ENCODE data around the gene ELMO1. TPM values are rescaled to one million over a fixed set of nuclear protein-coding genes. Genes with fewer than 3 reads are reported as not detected.
A peak's percentile ranks its signal among the peaks of the same experiment; 100 is the strongest.

The ELMO1 gene
- total RNA-seq, 1 experiment from 2014 or later = not detected

GRCh38 chr7:36871863-36872262, 576.8 kb downstream of the ELMO1 start:
- Histone ChIP-seq H3K4me3 (ENCODE audit: low read depth, low read length, poor library complexity, severe bottlenecking) (no peak overlapping the region), H3K27ac (ENCODE audit: low read depth, low read length, poor library complexity, severe bottlenecking) (no peak overlapping the region), H3K4me1 (ENCODE audit: insufficient read depth, low read length, poor library complexity, severe bottlenecking) (no peaks in the 10 kb centered on the region), H3K27me3 (replicated peaks; ENCODE audit: insufficient read depth, low read depth, low read length, poor library complexity) (no peaks in the 10 kb centered on the region), H3K36me3 (ENCODE audit: insufficient read depth, low read length, poor library complexity, severe bottlenecking) (no peaks in the 10 kb centered on the region), H3K9me3 (ENCODE audit: low read depth, low read length, poor library complexity, severe bottlenecking) (no peaks in the 10 kb centered on the region)
- CTCF ChIA-PET = no interaction called here
- intact Hi-C loops (cut with micrococcal nuclease; ENCODE audit: unreplicated experiment) = no loop called here
- POLR2A ChIA-PET (ENCODE audit: low non-redundant PET) = no interaction called here
- peak; percentile 14 for DNase-seq (ENCODE audit: low spot score)
- TF ChIP-seq EZH2 (IDR thresholded peaks at IDR 0.05; ENCODE audit: borderline replicate concordance, low read depth, low read length, poor library complexity, severe bottlenecking) (no peak), CTCF (conservative IDR thresholded peaks at IDR 0.05; ENCODE audit: low read depth, low read length) (no peak)
- no TSS peak for BruUV-seq (replicated peaks)

- no peak for TF ChIP-seq EZH2 (IDR thresholded peaks at IDR 0.05; ENCODE audit: borderline replicate concordance, low read depth, low read length, poor library complexity, severe bottlenecking)
- TF ChIP-seq CTCF (conservative IDR thresholded peaks at IDR 0.05; ENCODE audit: low read depth, low read length) = no peak
- H3K4me1 ChIP-seq (ENCODE audit: insufficient read depth, low read length, poor library complexity, severe bottlenecking) = no peaks in the 10 kb centered on the region
- H3K36me3 ChIP-seq (ENCODE audit: insufficient read depth, low read length, poor library complexity, severe bottlenecking) = no peaks in the 10 kb centered on the region
- intact Hi-C loops (cut with micrococcal nuclease; ENCODE audit: unreplicated experiment) = no loop called here
- CTCF ChIA-PET = no interaction called here
- no peak for DNase-seq (ENCODE audit: low spot score)
- H3K4me3 ChIP-seq (ENCODE audit: low read depth, low read length, poor library complexity, severe bottlenecking) = no peak overlapping the region
- no peaks in the 10 kb centered on the region for H3K9me3 ChIP-seq (ENCODE audit: low read depth, low read length, poor library complexity, severe bottlenecking)
- no TSS peak for BruUV-seq (replicated peaks)
- H3K27me3 ChIP-seq (replicated peaks; ENCODE audit: insufficient read depth, low read depth, low read length, poor library complexity) = no peaks in the 10 kb centered on the region
- POLR2A ChIA-PET (ENCODE audit: low non-redundant PET) = no interaction called here
- no peak overlapping the region for H3K27ac ChIP-seq (ENCODE audit: low read depth, low read length, poor library complexity, severe bottlenecking)
These were observed 577.3 kb downstream of the ELMO1 start for GRCh38 chr7:36871355-36871738.

GRCh38 chr7:36870625-36871354, 577.9 kb downstream of the ELMO1 start:
- H3K4me3 ChIP-seq (ENCODE audit: low read depth, low read length, poor library complexity, severe bottlenecking) = no peak overlapping the region
- no peaks in the 10 kb centered on the region for H3K36me3 ChIP-seq (ENCODE audit: insufficient read depth, low read length, poor library complexity, severe bottlenecking)
- TF ChIP-seq EZH2 (IDR thresholded peaks at IDR 0.05; ENCODE audit: borderline replicate concordance, low read depth, low read length, poor library complexity, severe bottlenecking) = no peak
- TF ChIP-seq CTCF (conservative IDR thresholded peaks at IDR 0.05; ENCODE audit: low read depth, low read length) = no peak
- H3K27me3 ChIP-seq (replicated peaks; ENCODE audit: insufficient read depth, low read depth, low read length, poor library complexity) = no peaks in the 10 kb centered on the region
- H3K9me3 ChIP-seq (ENCODE audit: low read depth, low read length, poor library complexity, severe bottlenecking) = no peaks in the 10 kb centered on the region
- H3K27ac ChIP-seq (ENCODE audit: low read depth, low read length, poor library complexity, severe bottlenecking) = no peak overlapping the region
- BruUV-seq (replicated peaks) = no TSS peak
- no peak for DNase-seq (ENCODE audit: low spot score)
- CTCF ChIA-PET = no interaction called here
- no peaks in the 10 kb centered on the region for H3K4me1 ChIP-seq (ENCODE audit: insufficient read depth, low read length, poor library complexity, severe bottlenecking)
- POLR2A ChIA-PET (ENCODE audit: low non-redundant PET) = no interaction called here
- intact Hi-C loops (cut with micrococcal nuclease; ENCODE audit: unreplicated experiment) = no loop called here

All from A673 (cell line).